SH-SY5Y (cell line): ENCODE measurements around the gene TMEM130.

Experiments
- GATA2 ChIP-seq: IDR thresholded peaks from 2 replicates; pipeline ENCODE4 v1.6.1; 2011; ENCODE audit warnings: mild to moderate bottlenecking, low read depth, low read length
- GATA3 ChIP-seq: IDR thresholded peaks from 2 replicates; pipeline ENCODE4 v1.6.1; 2011; ENCODE audit warnings: low read depth, mild to moderate bottlenecking, low read length, moderate library complexity

The TMEM130 gene

GRCh38 chr7:98810153-98810802, 59.5 kb downstream of the TMEM130 start:
- TF ChIP-seq GATA2 (peak; percentile 53; the same call in 1 of the 2 replicates), GATA3 (no peak)

GRCh38 chr7:98808751-98809460, 60.9 kb downstream of the TMEM130 start:
- TF ChIP-seq GATA2 (no peak), GATA3 (no peak)

GRCh38 chr7:98807068-98808048, 62.5 kb downstream of the TMEM130 start:
- TF ChIP-seq GATA2 (0 out of 2 replicates have a peak, but pooled peaks have one; percentile 41), GATA3 (no peak)

GRCh38 chr7:98805956-98806838, 63.6 kb downstream of the TMEM130 start:
- no peak for TF ChIP-seq GATA2
- no peak for TF ChIP-seq GATA3

- TF ChIP-seq GATA2 (no peak), GATA3 (no peak)
Measured at GRCh38 chr7:98802781-98803110, 67.1 kb downstream of the TMEM130 start.

GRCh38 chr7:98802088-98802780, 67.6 kb downstream of the TMEM130 start:
- TF ChIP-seq GATA3 = no peak
- no peak for TF ChIP-seq GATA2

GRCh38 chr7:98800996-98801395, 68.8 kb downstream of the TMEM130 start:
- TF ChIP-seq GATA2 = no peak
- no peak for TF ChIP-seq GATA3

GRCh38 chr7:98797150-98797549, 72.7 kb downstream of the TMEM130 start:
- TF ChIP-seq GATA3 = no peak
- TF ChIP-seq GATA2 = no peak
